ENCODE measurements around the gene XNDC1N. TPM values are rescaled to one million over a fixed set of nuclear protein-coding genes. Genes with fewer than 3 reads are reported as not detected.

Gene XNDC1N
- total and polyA plus RNA-seq, 9 of the 15 experiments (the other 6 are each of a cell fraction or from before 2014, with no cell fraction given), result 6.8 to 11.4 (median 9.7) TPM

DNA sequence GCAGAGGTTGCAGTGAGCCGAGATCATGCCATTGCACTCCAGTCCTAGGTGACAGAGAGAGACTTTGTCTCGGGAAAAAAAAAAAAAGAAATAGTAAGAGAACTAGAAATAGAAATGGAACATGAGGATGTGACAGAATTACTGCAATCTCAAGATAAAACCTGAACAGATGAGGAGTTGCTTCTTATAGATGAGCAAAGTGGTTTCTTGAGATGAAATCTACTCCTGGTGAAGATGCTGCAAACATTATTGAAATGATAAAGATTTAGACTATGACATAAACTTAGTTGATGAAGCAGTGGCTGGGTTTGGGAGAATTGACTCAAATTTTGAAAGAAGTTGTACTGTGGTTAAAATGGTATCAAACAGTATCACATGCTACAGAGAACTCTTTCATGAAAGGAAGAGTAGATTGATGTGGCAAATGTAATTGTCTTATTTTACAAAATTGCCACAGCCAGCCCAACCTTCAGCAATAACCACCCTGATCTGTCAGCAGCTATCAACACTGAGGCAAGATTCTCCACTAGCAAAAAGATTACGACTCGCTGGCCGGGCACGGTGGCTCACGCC is 13.7 kb downstream of the XNDC1N start:
- Histone ChIP-seq H3K27me3 (ENCODE audit: control insufficient read depth in 2 of 2, insufficient read depth in 2 of 2, low read length in 2 of 2) (no peaks in the 10 kb centered on the region), H3K36me3 (ENCODE audit: control insufficient read depth, insufficient read depth, low read length) (peaks cover 37% of the 10 kb centered on the region; the same call in 2 of the 3 replicates), H3K9ac (ENCODE audit: insufficient read depth in 1 of 2, low read depth in 2 of 2, low read length in 2 of 2) (no peak overlapping the region), H4K20me1 (replicated peaks; ENCODE audit: control insufficient read depth, insufficient read depth, low read length) (no peaks in the 10 kb centered on the region), H3K27ac (ENCODE audit: extremely low read depth, low read depth, low read length) (no peak overlapping the region), H3K79me2 (ENCODE audit: control insufficient read depth, insufficient read depth, low read length) (no peaks in the 10 kb centered on the region), H3K4me2 (ENCODE audit: insufficient read depth, low read length) (no peak overlapping the region), H3K4me3 (no peak overlapping the region), H3K9me1 (ENCODE audit: control insufficient read depth, insufficient read depth, low read length) (no peaks in the 10 kb centered on the region), H3K4me1 (replicated peaks in 1 of 2; ENCODE audit: control insufficient read depth in 2 of 2, insufficient read depth in 2 of 2, low read length in 2 of 2) (no peaks in the 10 kb centered on the region), H2AFZ (ENCODE audit: low read depth, low read length) (no peak overlapping the region), H3K9me3 (replicated peaks; ENCODE audit: control insufficient read depth, insufficient read depth, low read depth, low read length) (no peaks in the 10 kb centered on the region)
- ATAC-seq, result no peak
- FAIRE-seq, result no peak
- in situ Hi-C loops (cut with MboI), result no loop called here
- ChIA-PET CTCF (ENCODE audit: low intra/inter-chr PET ratio) (interaction anchor here (0.6 kb wide), 1 partner anchor 230 kb away, joined by 3 read pairs; no protein-coding TSS in a partner anchor), POLR2A (no interaction called here)
- no peak for TF ChIP-seq ZNF408 (CRISPR knock-in tag; IDR thresholded peaks at IDR 0.05; ENCODE audit: low read depth)
- TF ChIP-seq PYGO2 (tag; IDR thresholded peaks at IDR 0.05), result no peak
- no peak for TF ChIP-seq ZNF3 (CRISPR knock-in tag; IDR thresholded peaks at IDR 0.05)
- TF ChIP-seq, protein P1, sequence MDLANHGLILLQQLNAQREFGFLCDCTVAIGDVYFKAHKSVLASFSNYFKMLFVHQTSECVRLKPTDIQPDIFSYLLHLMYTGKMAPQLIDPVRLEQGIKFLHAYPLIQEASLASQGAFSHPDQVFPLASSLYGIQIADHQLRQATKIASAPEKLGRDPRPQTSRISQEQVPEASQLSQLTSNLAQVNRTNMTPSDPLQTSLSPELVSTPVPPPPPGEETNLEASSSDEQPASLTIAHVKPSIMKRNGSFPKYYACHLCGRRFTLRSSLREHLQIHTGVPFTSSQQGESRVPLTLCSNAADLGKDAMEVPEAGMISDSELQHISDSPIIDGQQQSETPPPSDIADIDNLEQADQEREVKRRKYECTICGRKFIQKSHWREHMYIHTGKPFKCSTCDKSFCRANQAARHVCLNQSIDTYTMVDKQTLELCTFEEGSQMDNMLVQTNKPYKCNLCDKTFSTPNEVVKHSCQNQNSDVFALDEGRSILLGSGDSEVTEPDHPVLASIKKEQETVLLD (IDR thresholded peaks at IDR 0.05), result no peak
- no peak for TF ChIP-seq TEAD1 (CRISPR knock-in tag; IDR thresholded peaks at IDR 0.05)
- TF ChIP-seq THRAP3 (IDR thresholded peaks at IDR 0.05; ENCODE audit: borderline replicate concordance), result no peak
- no peak for TF ChIP-seq KAT7 (CRISPR knock-in tag; IDR thresholded peaks at IDR 0.05; ENCODE audit: borderline replicate concordance)
- TF ChIP-seq TAF9B (IDR thresholded peaks at IDR 0.05; ENCODE audit: partially characterized antibody), result no peak
- TF ChIP-seq WHSC1 (IDR thresholded peaks at IDR 0.05; ENCODE audit: low read length), result no peak
- TF ChIP-seq MBD2 (IDR thresholded peaks at IDR 0.05; ENCODE audit: borderline replicate concordance, low read depth), result no peak
- no peak for TF ChIP-seq KDM5B (IDR thresholded peaks at IDR 0.05; ENCODE audit: insufficient replicate concordance, low read depth, low read length)
- TF ChIP-seq, protein P2, sequence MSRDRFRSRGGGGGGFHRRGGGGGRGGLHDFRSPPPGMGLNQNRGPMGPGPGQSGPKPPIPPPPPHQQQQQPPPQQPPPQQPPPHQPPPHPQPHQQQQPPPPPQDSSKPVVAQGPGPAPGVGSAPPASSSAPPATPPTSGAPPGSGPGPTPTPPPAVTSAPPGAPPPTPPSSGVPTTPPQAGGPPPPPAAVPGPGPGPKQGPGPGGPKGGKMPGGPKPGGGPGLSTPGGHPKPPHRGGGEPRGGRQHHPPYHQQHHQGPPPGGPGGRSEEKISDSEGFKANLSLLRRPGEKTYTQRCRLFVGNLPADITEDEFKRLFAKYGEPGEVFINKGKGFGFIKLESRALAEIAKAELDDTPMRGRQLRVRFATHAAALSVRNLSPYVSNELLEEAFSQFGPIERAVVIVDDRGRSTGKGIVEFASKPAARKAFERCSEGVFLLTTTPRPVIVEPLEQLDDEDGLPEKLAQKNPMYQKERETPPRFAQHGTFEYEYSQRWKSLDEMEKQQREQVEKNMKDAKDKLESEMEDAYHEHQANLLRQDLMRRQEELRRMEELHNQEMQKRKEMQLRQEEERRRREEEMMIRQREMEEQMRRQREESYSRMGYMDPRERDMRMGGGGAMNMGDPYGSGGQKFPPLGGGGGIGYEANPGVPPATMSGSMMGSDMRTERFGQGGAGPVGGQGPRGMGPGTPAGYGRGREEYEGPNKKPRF (IDR thresholded peaks at IDR 0.05; ENCODE audit: low read depth, low read length), result no peak
- no peak for TF ChIP-seq SIN3B (IDR thresholded peaks at IDR 0.05; ENCODE audit: low read depth)
- no peak for TF ChIP-seq ZNF124 (CRISPR knock-in tag; IDR thresholded peaks at IDR 0.05)
- TF ChIP-seq CBFA2T2 (conservative IDR thresholded peaks at IDR 0.05), result no peak
- TF ChIP-seq NR3C1 (CRISPR knock-in tag; IDR thresholded peaks at IDR 0.05), result no peak
- TF ChIP-seq GATA2 (CRISPR knock-in tag; IDR thresholded peaks at IDR 0.05), result no peak
- TF ChIP-seq, protein P3, sequence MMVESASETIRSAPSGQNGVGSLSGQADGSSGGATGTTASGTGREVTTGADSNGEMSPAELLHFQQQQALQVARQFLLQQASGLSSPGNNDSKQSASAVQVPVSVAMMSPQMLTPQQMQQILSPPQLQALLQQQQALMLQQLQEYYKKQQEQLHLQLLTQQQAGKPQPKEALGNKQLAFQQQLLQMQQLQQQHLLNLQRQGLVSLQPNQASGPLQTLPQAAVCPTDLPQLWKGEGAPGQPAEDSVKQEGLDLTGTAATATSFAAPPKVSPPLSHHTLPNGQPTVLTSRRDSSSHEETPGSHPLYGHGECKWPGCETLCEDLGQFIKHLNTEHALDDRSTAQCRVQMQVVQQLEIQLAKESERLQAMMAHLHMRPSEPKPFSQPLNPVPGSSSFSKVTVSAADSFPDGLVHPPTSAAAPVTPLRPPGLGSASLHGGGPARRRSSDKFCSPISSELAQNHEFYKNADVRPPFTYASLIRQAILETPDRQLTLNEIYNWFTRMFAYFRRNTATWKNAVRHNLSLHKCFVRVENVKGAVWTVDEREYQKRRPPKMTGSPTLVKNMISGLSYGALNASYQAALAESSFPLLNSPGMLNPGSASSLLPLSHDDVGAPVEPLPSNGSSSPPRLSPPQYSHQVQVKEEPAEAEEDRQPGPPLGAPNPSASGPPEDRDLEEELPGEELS (CRISPR knock-in tag; IDR thresholded peaks at IDR 0.05; ENCODE audit: borderline replicate concordance), result no peak
- no peak for TF ChIP-seq ZNF644 (tag; IDR thresholded peaks at IDR 0.05; ENCODE audit: low read depth)
- WGBS (ENCODE audit: insufficient coverage, low coverage, missing lambda C conversion rate), result 88% methylated on average over 6 of the region's 7 CpGs
- DNase-seq (ENCODE audit: extremely low read depth in 1 of 4, low spot score in 3 of 4), result no peak
- BruUV-seq (replicated peaks), result no TSS peak
- intact Hi-C loops (cut with micrococcal nuclease), result no loop called here
